DMS 273 treated with DMSO at 0.1 percent for 48 hours (cell line): ENCODE measurements around the gene FOXA1.

ENCODE experiments used
- DNase-seq: peaks from one replicate; lab custom pipeline; 2025; lab: John Stamatoyannopoulos, UW

Gene FOXA1

GRCh38 chr14:37594971-37595808 is at the start of gene FOXA1, which contains the start of gene TTC6:
Gene FOXA1 (minus strand): TSS chr14:37595249. CDS start chr14:37594972, 277 bp downstream.
Gene TTC6 (plus strand): TSS chr14:37595629. CDS start chr14:37622065, 26,436 bp downstream.
- no peak for DNase-seq

- no peak for DNase-seq
These were observed 48.7 kb upstream of the FOXA1 start for GRCh38 chr14:37643701-37644100.

DNA sequence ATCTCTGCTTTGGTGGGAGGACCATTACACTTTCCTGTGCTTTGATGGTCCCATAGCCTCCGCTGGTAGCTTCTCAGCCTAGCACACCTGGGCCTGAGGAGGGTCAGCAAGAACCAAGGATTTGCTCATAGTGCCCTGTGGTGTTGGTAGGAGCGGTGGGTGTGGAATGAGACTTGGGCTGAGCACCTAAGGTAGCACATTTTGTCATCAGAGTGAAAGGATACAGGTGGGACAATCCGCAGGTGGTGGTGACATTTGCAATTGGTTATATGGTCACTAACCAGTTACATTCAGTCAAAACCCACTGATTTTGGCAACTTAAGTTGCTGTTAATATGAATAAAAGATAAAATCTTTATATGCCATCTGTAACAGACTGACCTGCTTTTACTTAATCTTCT is 47.1 kb upstream of the FOXA1 start:
- no peak for DNase-seq

GRCh38 chr14:37641117-37641516 is 46.1 kb upstream of the FOXA1 start:
- DNase-seq, result no peak

GRCh38 chr14:37638599-37638998 is 43.5 kb upstream of the FOXA1 start:
- no peak for DNase-seq

GRCh38 chr14:37637341-37637740 is 42.3 kb upstream of the FOXA1 start:
- no peak for DNase-seq

DNA sequence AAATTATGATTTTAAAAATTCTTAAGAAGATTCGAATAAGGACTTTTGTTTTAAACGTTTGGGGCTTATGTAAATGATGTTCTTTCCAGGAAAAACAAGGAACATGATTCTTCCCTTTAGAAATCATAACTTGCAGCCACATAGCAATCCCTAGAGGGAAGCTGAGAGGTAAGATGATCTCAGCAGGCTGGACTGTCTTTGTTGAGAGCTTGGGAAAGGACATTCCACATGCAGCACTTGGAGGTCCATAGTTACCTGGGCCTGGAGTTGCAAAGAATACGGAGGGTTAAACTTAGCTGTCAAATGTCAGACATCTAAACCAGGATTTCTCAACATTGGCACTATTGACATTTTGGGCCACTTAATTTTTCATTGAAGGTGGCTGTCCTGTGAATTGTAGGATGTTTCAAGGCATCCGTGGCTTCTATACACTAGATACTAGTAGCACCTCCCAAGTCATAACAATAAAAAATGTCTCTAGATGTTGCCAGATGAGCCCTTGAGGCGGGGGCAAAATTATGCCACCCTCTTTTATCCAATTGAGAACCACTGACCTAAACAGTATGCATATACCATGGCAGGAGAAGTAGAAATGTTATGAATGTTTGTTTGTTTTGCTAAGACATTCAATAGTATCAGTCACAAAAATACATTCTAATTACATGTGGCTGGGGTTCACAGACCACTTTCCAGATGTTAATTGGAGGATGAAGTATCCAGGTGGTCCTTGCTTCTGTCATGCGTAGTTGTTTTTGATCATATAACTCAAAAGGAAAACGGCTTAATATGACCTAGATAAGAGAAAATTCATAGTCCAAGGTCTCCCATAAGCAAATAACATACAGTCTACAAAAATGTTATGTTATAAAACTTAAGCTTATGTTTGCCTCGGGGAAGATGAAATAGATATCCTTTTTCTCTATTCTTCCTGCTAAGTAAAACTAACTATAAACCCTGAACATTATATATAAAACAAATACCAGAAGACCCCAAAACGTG is 30.8 kb upstream of the FOXA1 start:
- DNase-seq, result no peak

DNA sequence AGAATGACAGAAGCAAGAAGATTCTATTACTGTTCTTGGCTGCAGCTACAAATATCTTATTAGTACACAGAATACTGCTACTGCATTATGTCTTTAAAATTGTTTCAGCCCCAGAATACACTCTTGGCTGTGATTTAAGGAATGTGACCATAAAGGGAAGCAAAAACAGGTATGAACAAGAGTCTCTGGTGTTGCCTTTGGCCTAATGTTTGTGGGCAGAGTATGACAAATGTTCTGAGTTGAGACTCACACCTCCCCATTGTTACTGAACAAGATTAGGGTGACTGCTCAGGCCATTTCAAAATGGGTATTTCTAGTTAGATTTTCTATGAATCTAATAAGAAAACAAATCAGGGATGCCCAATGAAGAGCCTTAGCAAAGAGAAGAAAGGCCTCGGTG is 28.9 kb upstream of the FOXA1 start:
- no peak for DNase-seq

GRCh38 chr14:37623426-37623951 is 28.4 kb upstream of the FOXA1 start:
- no peak for DNase-seq

- DNase-seq, result no peak
These were observed 27.3 kb upstream of the FOXA1 start for GRCh38 chr14:37622231-37622923.

- no peak for DNase-seq
These were observed 25.8 kb upstream of the FOXA1 start for GRCh38 chr14:37620856-37621255.

DNA sequence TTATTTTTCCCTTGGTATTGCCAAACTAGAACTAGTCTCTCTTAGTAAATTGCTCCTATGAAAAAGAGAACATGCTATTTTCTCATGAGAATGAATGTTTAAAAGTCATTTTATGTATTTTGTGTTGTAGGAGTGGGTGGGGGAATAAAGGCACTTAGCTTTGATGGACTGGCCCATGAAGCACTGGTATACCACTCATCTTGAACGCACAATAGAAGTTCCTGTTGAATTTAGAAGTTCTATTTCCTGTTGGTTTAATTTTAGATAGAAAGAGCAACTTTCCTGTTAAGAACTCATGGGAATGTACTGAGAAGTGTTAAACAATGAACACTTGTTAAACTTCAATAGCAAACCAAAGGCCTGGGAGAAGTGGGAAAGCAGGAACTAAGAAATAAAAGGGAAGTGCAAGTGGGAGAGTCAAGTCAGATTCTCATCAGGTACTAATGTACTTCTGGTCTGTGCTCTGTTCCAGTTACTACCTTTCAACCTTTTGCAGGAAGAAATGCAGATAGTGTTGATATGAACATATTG is 23.5 kb upstream of the FOXA1 start:
- no peak for DNase-seq

- no peak for DNase-seq
These were observed 22.9 kb upstream of the FOXA1 start for GRCh38 chr14:37617864-37618365.

DNA sequence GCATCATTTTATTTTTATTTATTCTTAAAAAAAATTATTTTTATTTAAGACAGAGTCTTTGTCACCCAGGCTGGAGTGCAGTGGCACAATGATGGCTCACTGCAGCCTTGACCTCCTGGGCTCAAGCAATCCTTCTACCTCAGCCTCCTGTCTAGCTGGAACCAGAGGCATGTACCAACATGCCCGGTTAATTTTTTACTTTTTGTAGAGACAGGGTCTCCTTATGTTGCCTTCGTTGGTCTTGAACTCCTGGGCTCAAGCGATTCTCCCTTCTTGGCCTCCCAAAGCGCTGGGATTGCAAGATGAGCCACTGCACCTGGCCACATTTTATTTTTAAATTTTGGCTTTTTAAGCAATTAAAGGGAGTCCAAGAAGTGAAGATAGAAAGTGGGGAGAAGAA is 21.8 kb upstream of the FOXA1 start:
- no peak for DNase-seq

GRCh38 chr14:37615582-37616289 is 20.7 kb upstream of the FOXA1 start:
- no peak for DNase-seq

DNA sequence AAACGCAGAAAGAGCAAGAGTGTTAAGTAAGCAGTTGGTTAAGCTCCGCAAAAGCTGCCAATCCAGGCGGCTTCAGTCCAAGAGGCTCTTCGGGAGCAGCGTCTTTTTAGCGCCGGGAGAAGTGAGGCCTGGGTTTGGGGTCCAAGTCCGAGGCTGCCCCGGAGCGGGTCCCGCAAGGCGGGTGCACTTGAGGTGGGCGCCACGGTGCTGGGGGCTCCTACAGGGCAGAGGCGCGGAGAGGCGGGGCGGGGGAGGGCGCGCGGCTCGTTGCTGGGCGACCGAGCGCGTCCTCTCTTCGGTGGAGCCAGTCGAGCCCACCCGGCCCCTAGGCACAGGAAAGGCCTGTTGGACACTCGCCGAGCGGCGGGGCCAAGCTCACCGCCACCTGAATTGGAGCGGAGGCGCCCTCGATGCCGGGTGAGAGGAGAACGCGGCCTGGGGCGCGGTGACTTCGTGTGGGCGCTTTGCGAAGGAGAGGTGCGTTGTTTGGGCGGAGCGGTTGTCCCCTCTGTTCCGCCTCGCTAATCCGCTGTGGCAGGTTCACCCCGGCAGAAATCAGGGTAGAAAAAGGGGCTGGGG is 16.0 kb upstream of the FOXA1 start:
- no peak for DNase-seq

DNA sequence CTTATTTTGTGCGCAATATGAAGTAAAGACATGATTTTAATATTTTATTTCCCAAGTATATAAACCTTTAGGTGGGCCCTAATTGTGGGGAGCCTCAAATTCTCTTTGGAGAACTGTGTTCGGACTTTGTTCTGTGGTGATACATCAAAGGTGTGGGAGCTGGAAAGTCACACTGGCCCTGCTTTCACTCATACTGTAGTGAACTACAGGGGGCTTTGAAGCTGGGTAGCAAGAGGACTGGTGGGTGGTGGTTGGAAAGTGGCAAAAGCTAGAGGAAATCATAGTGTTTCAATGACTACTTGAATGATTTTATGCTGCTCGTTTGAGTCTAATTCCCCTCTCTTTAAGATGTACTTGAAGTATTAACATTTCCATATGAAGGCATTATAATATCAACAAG is 13.6 kb upstream of the FOXA1 start:
- no peak for DNase-seq

DNA sequence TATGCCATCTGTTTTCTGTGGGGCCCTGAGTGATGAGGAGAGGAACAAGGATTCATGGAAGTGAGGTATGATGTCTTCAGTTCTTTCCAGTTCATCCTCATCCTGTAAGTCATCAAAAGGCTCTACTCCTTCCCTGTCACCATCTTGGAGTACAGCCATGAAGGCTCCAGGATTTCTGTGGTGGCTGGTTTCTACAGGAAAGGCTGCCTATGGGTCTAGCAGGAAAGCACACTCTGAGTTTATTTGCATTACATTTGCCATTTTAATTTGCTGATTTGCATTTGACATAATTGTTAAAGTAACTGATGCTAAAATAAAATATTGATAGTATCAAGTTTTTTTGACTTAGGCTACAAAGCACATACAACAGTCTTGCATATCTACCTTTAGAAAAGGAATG is 11.6 kb upstream of the FOXA1 start:
- no peak for DNase-seq

GRCh38 chr14:37603688-37604251 is 8.7 kb upstream of the FOXA1 start:
- DNase-seq, result no peak
